ENCODE results near the gene TMEM219.

Gene TMEM219

GRCh38 chr16:29983420-29984136 is 21.7 kb downstream of the TMEM219 start:
- no peak for DNase-seq

DNA sequence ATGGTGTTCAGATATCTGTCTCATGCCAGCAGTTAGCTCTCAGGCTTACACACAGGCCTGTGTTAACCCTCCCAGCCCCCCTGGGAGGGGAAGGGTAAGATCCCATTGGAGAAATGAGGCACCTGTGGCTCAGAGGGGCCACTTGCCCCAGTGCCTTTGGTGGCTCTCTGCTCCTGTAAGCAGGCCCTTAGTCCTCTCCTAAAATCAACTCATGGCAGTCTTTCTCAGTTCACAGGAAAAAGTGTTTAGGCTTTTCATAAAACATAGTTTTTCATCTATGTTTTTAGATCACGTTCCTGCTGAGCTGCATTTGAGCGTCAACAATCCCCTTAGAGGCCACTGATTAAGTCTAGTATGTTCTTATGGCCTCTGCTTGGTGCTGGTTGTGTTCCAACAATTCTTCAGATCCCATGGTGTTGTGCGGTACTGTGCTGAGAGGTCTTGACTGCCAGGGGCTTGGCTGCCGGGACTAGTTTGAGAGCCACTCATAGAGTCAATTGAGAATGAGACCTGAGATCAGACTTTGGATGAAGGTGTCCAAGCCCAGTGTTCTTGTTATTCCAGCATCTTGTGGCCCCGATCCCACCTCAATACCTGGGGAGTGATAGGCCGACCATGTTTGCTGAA is 22.4 kb downstream of the TMEM219 start:
- no peak for DNase-seq

GRCh38 chr16:29984764-29985147 is 22.9 kb downstream of the TMEM219 start:
- DNase-seq = no peak

DNA sequence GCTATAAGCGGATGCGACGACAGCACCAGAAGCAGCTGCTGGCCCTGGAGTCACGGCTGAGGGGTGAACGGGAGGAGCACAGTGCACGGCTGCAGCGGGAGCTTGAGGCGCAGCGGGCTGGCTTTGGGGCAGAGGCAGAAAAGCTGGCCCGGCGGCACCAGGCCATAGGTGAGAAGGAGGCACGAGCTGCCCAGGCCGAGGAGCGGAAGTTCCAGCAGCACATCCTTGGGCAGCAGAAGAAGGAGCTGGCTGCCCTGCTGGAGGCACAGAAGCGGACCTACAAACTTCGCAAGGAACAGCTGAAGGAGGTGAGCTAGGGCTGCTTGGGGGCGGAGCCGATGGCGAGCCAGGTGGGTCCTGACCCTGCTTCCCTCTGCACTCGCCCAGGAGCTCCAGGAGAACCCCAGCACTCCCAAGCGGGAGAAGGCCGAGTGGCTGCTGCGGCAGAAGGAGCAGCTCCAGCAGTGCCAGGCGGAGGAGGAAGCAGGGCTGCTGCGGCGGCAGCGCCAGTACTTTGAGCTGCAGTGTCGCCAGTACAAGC is 23.5 kb downstream of the TMEM219 start:
- DNase-seq = no peak

DNA sequence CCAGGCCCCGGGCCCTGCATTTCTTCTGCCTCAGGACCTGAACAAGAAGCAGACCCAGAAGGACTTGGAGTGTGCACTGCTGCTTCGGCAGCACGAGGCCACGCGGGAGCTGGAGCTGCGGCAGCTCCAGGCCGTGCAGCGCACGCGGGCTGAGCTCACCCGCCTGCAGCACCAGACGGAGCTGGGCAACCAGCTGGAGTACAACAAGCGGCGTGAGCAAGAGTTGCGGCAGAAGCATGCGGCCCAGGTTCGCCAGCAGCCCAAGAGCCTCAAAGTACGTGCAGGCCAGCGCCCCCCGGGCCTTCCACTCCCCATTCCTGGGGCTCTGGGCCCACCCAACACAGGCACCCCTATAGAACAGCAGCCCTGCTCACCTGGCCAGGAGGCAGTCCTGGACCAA is 24.4 kb downstream of the TMEM219 start:
- DNase-seq = no peak

- no peak for DNase-seq
Measured at GRCh38 chr16:29986931-29987330, 25.1 kb downstream of the TMEM219 start.

GRCh38 chr16:29987371-29988085 is 25.6 kb downstream of the TMEM219 start:
- no peak for DNase-seq

DNA sequence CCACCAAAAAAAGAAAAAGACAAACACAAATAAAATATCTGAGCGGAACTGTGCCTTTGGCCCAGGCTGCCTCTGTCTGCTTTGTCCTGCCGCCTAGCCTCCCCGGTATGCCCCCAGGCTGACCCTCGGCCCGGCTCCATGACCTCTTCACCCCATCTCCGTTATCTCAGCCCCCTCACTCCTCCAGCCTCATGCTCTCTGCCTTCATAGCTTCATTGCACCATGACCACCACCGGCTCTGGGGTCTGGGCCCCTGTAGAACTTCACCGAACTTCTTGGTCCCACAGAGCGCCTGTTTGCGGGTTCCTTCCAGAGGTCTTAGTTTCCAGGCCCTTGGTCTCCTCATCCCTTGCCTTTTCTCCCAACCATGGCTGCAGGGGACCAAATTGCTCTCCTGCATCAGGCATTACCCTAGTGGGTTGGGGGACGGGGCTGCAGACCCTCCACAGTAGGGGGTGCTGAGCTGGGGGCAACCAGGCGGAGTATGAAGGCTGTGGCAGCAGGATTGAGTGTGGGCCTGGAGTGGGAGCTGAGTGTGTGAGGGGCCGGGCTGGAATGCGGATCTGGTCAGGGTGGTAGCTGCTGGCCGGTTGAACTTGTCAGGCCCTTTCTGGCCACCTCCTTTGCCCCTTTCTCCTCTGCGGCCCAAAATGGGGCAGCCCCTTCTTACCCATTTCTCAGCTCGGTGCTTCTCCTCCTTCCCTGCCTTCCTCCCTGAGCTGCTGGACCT is 26.6 kb downstream of the TMEM219 start:
- DNase-seq = no peak

DNA sequence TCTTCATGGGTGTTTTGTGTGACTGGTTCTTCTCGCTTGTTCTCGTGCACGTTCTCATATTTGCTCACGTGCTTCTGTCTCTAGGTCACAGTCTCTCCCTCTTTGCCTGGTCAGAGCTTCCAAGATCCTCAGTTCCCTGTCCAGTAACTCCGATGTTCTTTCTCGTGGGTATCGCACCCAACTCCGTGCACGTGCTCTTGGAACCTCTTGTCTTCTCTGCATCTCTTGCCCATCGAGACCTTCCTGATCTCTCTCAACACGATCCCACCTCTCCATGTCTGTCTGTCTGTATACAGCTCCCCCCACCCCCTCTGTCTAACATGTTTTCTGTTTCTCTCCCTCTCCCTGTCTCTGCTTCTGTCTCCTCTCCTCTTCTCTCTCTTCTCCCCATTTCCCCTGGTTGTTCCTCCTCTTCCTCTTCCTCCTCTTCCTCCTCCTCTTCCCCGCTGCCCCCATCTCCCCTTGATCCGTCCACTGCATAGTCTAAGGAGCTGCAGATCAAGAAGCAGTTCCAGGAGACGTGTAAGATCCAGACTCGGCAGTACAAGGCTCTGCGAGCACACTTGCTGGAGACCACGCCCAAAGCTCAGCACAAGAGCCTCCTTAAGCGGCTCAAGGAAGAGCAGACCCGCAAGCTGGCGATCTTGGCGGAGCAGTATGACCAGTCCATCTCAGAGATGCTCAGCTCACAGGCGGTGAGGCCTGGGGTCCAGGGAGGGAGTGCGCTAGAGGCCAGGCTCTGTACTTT is 27.4 kb downstream of the TMEM219 start:
- no peak for DNase-seq

DNA sequence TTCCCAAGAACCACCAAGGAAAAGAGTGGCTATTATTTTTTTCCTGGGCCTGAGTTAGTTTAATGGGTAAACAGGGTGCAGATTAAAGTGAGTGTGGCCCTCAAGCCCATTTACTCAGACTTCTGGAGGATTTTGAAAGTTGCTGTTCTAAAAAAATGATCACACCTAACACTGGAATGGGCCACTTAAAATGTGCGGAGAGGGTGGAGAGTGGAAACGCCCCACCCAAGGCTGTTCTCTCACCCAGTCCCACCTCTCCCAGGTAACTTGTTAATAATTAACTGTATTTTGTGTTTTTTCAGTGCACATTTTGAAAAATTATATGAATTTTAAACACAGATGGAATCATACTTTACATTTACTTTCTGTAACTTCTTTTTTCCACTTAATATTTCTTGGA is 28.2 kb downstream of the TMEM219 start:
- no peak for DNase-seq

GRCh38 chr16:29990883-29991570 is 29.1 kb downstream of the TMEM219 start:
- no peak for DNase-seq

DNA sequence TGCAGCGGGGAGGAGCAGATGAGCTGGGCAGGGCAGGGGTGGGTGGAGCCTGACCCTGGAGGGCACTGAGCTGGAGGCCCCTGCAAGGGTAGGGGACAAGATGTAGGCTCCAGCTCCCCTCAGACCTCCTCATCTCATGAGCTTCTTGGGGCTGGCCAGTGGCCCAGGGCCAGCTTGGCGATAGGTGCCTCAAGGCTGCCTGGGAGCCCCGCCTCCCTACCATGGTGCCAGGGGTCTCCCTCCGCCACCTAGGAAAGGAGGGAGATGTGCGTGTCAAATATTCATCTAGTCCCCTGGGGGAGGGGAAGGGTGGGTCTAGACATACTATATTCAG is 29.7 kb downstream of the TMEM219 start:
- no peak for DNase-seq

DNA sequence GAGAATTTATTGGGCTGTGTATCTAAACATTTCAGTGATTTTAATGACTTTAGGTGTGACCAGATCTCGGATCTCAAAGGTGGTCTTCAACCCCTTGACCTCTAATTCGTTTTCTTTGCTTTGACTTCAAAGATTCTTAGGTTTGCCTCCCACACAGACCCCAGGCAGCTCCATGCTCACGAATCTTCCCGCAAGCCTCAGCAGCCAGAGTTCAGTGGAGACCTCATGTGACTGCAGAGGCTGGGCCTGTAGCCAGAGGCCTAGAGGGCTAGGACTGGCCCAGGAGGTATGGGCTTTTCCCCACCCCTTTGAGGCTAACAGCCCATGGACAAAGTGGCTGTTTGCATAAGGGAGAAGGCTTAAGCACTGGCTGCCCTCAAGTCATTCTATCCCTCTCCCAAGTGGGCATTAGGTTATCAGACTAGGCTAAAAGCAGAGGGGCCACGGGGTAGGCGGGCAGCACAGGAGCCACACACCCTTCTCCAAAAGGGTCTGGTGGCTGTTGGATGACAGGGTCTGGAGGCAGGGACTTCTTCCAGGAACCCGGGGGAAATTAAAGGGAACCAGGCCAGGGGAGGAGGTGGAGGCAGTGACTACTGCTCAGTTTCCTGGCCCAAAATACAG is 30.6 kb downstream of the TMEM219 start:
- DNase-seq = no peak

GRCh38 chr16:29993191-29993902 is 31.5 kb downstream of the TMEM219 start:
- DNase-seq = no peak

DNA sequence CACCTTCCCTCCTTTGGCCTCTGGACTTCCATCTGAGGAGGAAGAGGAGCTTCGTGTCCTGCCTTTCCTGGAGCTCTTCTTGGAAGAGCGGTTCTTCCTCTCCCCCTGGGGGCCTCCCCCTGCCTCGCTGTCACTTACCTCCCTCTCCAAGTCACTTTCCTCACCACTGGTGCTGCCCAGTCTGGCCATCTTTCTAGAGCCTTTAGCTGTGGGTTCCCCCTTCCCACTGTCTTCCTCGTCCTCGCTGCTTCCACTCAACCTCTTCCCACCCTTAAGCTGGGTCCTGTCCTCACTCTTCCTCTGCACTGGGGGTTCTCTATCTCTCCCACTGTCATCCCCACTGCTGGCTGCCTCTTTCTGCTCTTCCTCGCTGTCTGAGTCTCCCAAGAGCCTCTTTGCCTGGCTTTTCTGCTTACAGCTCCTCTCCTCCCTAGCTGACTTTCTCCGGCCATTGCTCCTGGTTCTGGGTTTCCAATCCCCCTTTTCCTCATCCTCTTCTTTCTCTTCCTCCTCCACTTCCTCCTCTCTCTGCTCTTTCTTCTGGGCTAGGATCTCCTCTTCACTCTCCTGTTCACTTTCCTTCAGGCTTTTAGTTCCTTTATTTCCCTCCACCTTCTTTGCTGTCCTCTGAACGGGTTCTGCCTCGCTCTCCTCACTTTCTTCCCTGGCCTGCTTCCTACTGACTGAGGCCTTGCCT is 32.2 kb downstream of the TMEM219 start:
- DNase-seq = no peak

GRCh38 chr16:29994600-29995323 is 32.9 kb downstream of the TMEM219 start:
- DNase-seq = no peak

- DNase-seq = peak; percentile 43
Measured at GRCh38 chr16:29995324-29995910, 33.5 kb downstream of the TMEM219 start, which contains the start of gene HIRIP3. Gene HIRIP3 (minus strand): TSS chr16:29995617. CDS start chr16:29995605, 12 bp downstream.

DNA sequence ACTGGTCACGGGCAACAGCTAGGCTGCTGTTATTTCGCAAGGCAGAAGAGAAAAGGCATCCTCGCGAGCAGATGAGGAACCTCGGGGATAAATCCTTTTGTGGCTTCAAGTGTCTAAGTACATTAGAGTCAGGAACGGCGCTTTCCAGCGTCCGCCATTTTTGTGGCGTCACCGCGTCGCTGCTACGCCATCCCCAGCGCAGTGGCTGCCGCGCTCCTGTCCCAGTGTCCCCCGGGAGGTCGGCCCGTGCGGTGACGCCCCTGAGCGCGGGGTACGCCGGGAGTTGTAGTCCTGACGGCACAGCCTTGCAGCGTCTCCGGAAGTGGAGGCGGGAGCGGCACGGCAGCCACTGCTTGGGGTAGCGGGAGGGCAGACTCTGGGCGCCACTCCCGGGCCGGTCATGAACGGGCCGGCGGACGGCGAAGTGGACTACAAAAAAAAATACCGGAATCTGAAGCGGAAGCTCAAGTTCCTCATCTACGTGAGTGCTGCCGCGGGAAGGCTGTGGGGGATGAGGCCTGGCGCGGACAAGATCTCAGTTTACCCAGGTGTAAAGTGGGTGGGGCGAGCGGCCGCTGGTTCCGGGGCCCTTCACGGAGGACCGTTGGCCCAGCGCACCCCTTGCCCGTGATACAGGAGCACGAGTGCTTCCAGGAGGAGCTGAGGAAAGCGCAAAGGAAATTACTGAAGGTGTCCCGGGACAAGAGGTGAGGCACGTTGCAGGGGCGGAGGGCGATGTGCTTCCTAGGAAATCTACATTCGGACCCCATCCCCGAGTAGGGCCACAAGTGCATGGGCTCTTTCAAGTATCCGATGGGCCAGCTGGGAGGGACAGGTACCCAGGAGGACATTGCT is 34.3 kb downstream of the TMEM219 start, which contains the start of gene INO80E:
TSS of gene INO80E (plus strand) at position 331 of the 855 bp plus-strand sequence. CDS start at position 401, 70 bp downstream.
- DNase-seq = peak; percentile 90
